ENCODE measurements around the gene P2RX2. TPM values are rescaled to one million over a fixed set of nuclear protein-coding genes. Genes with fewer than 3 reads are reported as not detected.

The P2RX2 gene
- total RNA-seq, 2 experiments from 2014 or later: not detected

DNA sequence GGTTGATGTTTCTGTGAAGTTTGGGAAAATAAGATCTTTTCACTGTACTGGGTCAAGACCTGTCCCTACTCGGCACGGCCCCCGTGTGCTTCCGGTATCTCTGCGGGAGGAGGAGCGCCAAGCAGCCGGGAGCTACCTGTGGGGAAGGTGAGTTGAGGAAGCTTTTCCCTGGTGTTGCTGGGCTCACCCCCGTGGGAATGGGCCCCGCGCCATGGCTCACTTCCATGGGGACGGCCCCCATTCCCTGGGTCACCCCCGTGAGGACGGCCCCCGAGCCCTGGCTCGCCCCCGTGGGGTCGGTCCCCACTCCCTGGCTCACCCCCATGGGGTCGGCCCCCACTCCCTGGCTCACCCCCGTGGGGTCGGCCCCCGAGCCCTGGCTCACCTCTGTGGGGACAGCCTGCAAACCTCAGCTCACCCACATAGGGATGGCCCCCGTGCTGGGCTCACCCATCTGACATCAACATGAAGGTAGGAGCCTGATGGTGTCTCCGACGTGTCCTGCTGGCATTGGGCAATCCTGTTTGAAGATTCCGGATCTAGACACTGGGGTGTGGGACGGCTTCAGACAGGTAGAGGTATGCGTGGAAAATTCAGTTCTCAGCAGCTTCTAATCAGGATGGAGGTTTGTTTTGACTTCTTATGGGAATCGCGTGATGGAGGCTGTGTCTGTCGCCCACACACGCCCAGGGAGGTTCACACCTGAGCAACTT is 17.2 kb upstream of the P2RX2 start:
- no peak overlapping the region for H3K27ac ChIP-seq (ENCODE audit: low read depth, low read length, poor library complexity, severe bottlenecking)
- no peak overlapping the region for H3K4me3 ChIP-seq (ENCODE audit: low read depth, low read length, poor library complexity, severe bottlenecking)
- H3K79me2 ChIP-seq (ENCODE audit: insufficient read depth, low read depth, low read length): no peaks in the 10 kb centered on the region
- intact Hi-C loops (cut with micrococcal nuclease; ENCODE audit: unreplicated experiment): no loop called here
- H3K36me3 ChIP-seq (ENCODE audit: insufficient read depth, low read length): no peaks in the 10 kb centered on the region
- ChIA-PET CTCF (ENCODE audit: unreplicated experiment) (no interaction called here), POLR2A (no interaction called here)
- no TSS peak for BruUV-seq (replicated peaks)
- no peak overlapping the region for H3K4me2 ChIP-seq (ENCODE audit: low read length)
- no peaks in the 10 kb centered on the region for H4K20me1 ChIP-seq (ENCODE audit: insufficient read depth, low read length)
- peaks cover 3% of the 10 kb centered on the region for H3K4me1 ChIP-seq (ENCODE audit: insufficient read depth, low read length, poor library complexity, severe bottlenecking)
- H2AFZ ChIP-seq (ENCODE audit: low read length): no peak overlapping the region
- no peaks in the 10 kb centered on the region for H3K9me3 ChIP-seq (ENCODE audit: low read length)
- no peaks in the 10 kb centered on the region for H3K9me2 ChIP-seq (ENCODE audit: insufficient read depth, low read length)
- TF ChIP-seq, protein P1, sequence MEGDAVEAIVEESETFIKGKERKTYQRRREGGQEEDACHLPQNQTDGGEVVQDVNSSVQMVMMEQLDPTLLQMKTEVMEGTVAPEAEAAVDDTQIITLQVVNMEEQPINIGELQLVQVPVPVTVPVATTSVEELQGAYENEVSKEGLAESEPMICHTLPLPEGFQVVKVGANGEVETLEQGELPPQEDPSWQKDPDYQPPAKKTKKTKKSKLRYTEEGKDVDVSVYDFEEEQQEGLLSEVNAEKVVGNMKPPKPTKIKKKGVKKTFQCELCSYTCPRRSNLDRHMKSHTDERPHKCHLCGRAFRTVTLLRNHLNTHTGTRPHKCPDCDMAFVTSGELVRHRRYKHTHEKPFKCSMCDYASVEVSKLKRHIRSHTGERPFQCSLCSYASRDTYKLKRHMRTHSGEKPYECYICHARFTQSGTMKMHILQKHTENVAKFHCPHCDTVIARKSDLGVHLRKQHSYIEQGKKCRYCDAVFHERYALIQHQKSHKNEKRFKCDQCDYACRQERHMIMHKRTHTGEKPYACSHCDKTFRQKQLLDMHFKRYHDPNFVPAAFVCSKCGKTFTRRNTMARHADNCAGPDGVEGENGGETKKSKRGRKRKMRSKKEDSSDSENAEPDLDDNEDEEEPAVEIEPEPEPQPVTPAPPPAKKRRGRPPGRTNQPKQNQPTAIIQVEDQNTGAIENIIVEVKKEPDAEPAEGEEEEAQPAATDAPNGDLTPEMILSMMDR (conservative IDR thresholded peaks at IDR 0.05; ENCODE audit: low read length): no peak
- TF ChIP-seq EZH2phosphoT487 (IDR thresholded peaks at IDR 0.05; ENCODE audit: borderline replicate concordance, low read depth, low read length): no peak
- DNase-seq (ENCODE audit: low spot score): no peak

DNA sequence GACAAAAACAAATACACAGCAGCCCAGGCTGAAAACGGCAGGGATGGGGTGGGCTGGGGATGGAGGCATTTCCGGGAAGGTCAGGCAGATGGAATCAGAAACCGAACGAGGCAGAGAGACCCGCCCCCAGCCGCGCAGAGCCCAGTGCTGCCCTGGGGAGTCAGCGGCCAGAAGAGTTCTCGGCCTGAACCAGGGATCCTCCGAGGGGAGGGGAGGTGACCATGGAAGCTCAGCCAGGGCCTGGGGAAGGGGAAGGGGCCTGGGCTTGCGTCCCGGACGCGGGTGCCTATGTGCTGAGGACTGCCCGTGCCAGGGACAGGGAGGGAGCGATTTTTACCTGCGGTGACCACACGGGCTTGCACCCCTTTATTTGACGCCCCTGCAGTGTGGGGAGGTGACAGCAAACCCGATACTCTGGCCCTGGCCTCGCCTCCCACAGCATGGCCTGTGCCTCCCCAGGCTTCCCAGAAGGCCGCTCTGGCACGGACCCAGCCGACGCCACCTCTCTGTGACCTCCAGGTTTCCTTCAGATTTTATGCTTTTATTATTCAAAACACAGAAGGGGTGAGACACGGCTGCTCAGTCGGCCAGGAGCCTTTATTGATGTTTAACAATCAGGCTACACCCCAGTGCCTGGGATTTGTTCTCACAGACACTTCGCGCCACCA is 15.9 kb upstream of the P2RX2 start:
- ChIA-PET POLR2A (interaction anchor here (0.6 kb wide), 1 partner anchor 546 kb away, joined by 3 read pairs; no protein-coding TSS in a partner anchor), CTCF (ENCODE audit: unreplicated experiment) (no interaction called here)
- Histone ChIP-seq H3K4me1 (ENCODE audit: insufficient read depth, low read length, poor library complexity, severe bottlenecking) (no peaks in the 10 kb centered on the region), H3K27ac (ENCODE audit: low read depth, low read length, poor library complexity, severe bottlenecking) (no peak overlapping the region), H3K9me2 (ENCODE audit: insufficient read depth, low read length) (no peaks in the 10 kb centered on the region), H3K4me2 (ENCODE audit: low read length) (no peak overlapping the region), H3K4me3 (ENCODE audit: low read depth, low read length, poor library complexity, severe bottlenecking) (no peak overlapping the region), H3K36me3 (ENCODE audit: insufficient read depth, low read length) (no peaks in the 10 kb centered on the region), H2AFZ (ENCODE audit: low read length) (no peak overlapping the region), H4K20me1 (ENCODE audit: insufficient read depth, low read length) (no peaks in the 10 kb centered on the region), H3K79me2 (ENCODE audit: insufficient read depth, low read depth, low read length) (no peaks in the 10 kb centered on the region), H3K9me3 (ENCODE audit: low read length) (no peaks in the 10 kb centered on the region)
- no peak for DNase-seq (ENCODE audit: low spot score)
- intact Hi-C loops (cut with micrococcal nuclease; ENCODE audit: unreplicated experiment): no loop called here
- TF ChIP-seq EZH2phosphoT487 (IDR thresholded peaks at IDR 0.05; ENCODE audit: borderline replicate concordance, low read depth, low read length): no peak
- TF ChIP-seq, protein P1 (conservative IDR thresholded peaks at IDR 0.05; ENCODE audit: low read length): no peak
- no TSS peak for BruUV-seq (replicated peaks)

Data from OCI-LY7 (cell line).